GM21381 (cell line): ENCODE results near the gene PRPF38A.

Experiments
- ATAC-seq: cut with Tn5 transposase; IDR thresholded peaks from one replicate; pipeline ENCODE4 v1.9.1; 2021; ENCODE audit warnings: mild to moderate bottlenecking, moderate library complexity; ENCODE audit not compliant: unreplicated experiment

The PRPF38A gene

DNA sequence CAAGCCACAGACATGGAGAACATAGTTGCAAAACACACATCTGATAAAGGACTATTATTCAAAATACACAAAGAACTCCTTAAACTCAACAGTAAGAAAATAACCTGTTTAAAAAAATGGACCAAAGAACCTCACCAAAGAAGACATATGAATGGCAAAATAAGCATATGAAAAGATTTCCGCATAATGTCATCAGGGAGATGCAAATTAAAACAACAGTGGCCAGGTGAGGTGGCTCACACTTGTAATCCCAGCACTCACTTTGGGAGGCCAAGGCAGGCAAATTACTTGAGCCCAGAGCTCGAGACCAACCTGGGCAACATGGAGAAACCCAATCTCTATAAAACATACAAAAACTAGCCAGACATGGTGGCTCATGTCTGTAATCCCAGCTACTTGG, 50.4 kb downstream of the PRPF38A start:
- ATAC-seq, result no peak

DNA sequence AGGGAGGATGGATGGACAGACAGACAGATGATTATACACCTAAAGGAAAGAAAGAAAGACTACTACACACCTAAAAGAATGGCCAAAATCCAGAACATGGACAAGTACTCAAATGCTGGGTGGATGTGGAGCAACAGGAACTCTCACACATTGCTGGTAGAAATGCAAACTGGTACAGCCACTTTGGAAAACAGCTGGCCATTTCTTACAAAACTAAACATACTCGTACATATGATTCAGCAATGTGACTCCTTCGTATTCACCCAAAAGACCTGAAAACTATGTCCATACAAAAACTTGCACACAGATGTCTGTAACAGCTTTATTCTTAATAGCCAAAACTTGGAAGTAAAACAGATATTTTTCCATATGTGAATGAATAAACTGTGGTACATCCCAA, 51.3 kb downstream of the PRPF38A start:
- ATAC-seq, result no peak

- ATAC-seq, result no peak
These were observed 56.3 kb downstream of the PRPF38A start for GRCh38 chr1:52460694-52461093.

DNA sequence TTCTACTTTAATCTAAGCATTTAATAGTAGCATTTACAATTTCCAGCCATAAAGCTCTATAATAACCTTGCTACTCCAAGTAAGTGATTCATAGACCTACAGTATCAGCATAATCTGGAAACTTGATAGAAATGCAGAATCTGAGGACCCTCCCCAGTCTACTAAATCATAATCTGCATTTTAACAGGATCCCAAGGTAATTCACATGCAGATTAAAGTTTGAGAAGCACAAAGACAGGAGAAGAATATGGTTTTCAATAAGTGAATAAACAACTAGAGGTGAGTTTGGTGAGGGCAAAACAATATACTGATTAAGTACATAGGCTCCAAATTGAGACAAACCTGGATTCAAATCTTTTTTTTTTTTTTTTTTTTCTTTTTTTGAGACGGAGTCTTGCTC, 57.4 kb downstream of the PRPF38A start:
- ATAC-seq, result no peak

GRCh38 chr1:52463891-52464290, 59.5 kb downstream of the PRPF38A start:
- ATAC-seq, result no peak

DNA sequence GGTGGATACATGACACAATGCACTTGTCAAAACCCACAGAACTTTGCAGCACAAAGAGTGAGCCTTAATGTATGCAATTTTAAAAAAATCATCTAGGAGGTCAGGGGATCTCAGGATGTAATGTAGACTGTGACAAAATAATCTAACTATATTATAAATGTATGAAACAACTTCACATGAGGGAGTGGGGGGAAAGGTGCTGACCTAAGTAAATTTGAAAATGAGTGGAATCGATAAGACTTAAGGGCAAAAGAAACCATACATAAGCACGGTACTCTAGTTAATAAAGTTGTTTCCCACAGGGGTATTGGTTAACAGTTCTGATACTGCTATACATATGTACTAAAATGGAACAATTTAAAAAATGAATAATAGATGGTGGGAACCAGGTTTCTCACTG, 64.7 kb downstream of the PRPF38A start:
- no peak for ATAC-seq
